Stimulated activated CD4-positive, alpha-beta T cell treated with anti-CD3 and anti-CD28 coated beads, TNF-alpha, amount 100 ng/mL, for 24 hours (primary cell): ENCODE data around the gene EPB41.
"Not testable (repeated sequence)": the region's sequence is repeated elsewhere in the genome, so short reads cannot be mapped to it uniquely, and the experiment has no call there.

ENCODE experiments used
- DNase-seq, 3 experiments: peaks; one replicate each; pipeline ENCODE4 v3.0.0-alpha.2; 2020; ENCODE audit warnings: low read depth in 3 of 3

EPB41 gene

DNA sequence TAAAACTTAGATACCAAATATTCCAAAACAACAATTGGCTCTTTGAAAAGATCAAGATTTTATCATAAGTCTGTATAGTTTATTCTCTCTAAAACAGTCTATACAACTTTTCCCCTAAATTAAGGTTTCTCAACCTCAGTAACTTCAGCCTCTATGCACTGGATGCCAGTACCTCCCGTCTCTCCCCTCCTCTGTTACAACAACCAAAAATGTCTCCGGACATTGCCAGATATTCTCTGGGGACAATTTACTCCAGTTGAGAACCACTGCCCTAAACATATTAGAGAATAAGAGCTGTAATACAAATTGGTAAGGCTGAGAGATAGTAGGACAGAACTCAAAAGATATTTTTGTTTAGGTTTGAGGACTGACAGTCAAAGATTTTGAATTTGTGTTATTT is 137.7 kb downstream of the EPB41 start:
- DNase-seq: no peak

DNA sequence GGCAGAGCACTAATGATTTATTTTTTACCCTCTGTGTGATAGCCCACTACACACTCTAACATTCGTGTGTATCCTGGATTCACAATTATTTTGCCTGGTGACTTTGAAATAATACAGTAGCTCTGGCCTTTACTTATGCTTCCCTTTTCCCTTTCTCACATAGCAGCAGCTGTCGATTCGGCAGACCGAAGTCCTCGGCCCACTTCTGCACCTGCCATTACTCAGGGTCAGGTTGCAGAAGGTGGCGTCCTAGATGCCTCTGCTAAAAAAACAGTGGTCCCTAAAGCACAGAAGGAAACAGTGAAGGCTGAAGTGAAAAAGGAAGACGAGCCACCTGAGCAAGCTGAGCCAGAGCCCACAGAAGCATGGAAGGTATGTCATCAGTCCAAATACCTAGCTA is 138.6 kb downstream of the EPB41 start:
- DNase-seq: no peak

DNA sequence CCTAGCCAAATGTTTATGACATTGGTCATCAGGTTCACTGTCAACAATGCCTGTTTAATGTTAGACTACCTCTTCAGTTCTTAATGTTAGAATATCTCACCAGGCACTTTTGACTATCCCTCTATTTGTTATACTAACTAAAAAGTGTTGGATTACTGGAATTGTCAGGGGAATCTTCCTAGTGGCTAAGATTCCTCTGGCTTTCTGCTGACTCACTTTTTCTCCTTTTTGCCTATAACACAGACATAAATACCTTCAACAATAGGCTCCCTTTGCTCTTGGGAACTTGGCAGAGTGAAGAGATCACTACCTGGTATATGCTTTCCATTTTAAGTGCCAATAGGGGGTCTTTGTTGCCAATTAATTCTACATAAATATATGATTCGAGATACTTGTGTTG is 140.8 kb downstream of the EPB41 start:
- DNase-seq: no peak

DNA sequence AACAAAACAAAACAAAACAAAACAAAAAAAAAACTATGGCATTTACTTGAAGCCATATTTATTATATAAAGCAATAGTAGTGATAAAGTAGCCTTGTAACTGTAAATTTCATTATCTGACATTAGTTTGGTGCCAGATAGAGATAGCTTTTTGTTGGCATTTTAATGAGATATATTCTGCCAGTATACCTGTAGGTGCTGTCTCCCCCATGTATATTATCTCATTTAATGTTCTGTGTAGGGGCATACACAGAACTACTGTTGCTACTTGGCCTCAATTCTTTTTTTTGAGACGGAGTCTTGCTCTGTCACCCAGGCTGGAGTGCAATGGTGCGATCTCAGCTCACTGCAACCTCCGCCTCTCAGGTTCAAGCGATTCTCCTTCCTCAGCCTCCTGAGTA is 141.9 kb downstream of the EPB41 start:
- no peak for DNase-seq

DNA sequence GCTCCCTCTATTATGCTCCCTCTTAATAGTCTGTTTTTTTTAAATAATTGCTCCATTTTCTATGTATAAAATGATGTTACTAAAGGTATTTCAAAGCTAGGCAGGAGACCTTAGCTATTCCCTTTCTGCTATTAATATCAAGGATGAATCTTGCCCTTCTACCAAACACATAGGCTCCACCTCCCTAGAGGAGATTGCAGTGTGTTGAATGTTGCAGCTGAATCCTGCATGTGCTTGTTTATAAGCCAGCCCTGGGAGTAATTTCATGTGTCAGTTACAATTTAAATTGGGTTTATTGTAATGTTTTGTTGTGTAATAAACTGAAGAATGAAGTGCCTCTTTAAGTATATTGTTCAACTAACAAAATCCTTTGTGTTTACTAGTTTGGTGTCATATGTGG is 143.3 kb downstream of the EPB41 start:
- no peak for DNase-seq

DNA sequence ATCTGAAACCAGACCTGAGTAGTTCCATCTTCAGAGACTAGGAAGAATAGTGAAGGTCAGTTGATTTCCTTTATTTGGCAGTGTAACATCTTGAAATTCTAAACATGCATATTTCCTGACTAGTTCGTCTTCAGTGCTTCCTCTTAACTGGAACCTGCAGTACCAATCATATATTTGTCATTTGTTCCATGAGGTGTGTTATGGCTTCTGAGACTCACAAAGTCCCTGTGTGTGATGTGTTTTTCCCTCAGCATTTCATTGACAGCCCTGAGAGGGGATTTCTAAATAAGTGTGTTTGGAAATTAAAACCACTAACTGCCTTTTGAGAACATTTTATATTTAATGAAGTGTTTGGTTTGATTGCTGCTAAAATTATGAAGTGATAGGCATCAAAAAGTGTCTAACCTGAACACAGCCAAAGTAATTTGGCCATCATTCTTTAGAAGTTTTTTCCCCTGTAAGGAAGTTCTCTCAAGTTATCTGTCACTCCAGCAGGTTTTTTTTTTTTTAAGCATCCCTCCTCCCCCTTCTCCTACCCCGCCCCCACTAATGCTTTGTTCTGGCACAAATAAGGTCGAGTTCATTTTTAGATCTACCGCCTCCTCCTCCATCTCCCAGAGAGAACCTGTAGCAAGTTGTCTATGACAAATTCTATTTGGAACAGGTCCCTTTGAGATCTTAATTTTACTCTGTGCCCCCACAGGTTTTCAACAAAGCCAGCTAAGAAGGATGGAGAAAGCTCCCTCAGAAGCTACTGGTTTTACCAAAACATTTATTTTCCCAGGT is 148.0 kb downstream of the EPB41 start:
- peak in 2 of 3 experiments; percentile 28 to 32 for DNase-seq

DNA sequence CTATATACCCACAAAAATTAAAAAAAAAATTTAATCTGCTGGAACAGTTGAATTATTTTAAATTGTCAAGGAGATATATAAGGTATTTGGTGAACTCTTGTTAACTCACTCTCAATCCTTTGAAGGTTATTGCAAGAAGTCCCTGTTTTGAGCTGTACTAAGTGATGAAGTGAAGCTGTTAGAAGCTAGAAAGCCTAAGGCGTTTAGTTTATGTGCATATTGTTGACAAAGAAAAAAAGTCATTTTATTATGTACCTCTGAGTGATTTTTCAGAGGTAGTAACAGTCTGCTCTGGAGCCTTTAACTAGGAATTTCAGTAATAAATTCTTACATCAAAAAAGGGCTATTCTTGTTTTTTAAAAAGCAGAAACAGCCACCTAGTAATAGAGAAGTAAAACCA is 149.7 kb downstream of the EPB41 start:
- DNase-seq: no peak

DNA sequence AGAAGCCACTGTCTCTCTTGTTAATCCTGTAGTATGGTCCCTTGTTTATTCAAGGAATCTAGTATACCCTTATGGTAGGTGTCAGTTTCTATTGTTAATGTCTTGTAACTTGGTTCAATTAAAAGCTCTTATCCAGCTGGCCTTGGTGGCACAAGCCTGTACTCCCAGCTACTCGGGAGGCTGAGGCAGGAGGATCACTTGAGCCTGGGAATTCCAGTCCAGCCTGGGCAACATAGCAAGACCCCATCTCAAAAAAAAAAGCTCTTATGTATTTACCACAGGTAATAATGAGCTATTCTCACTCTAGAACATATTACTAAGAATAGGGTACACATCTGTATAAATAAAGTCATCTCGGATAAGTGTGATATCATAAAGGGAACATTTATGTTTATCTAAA is 162.8 kb downstream of the EPB41 start:
- DNase-seq: no peak

DNA sequence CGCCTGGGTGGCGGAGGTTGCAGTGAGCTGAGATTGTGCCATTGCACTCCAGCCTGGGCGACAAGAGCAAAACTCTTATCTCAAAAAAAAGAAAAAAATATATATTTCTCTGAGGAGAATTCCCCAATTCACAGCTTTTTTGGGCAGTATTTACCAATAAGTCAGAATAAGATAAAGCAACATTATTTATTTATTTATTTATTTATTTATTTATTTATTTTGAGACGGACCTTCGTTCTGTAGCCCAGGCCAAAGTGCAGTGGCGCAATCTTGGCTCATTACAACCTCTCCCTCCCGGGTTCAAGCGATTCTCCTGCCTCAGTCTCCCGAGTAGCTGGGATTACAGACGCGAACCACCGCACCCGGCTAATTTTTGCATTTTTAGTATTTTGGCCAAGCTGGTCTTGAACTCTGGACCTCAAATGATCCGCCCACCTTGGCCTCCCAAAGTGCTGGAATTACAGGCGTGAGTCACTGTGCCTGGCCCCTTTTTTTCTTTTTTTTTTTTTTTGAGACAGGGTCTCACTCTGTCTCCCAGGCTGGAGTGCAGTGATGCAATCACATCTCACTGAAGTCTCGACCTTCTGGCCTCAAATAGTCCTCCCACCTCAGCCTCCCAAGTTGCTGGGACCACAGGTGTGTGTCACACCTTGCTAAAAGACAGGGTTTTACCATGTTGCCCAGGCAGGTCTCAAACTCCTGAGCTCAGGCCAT is 165.7 kb downstream of the EPB41 start:
- not testable (repeated sequence) for DNase-seq

DNA sequence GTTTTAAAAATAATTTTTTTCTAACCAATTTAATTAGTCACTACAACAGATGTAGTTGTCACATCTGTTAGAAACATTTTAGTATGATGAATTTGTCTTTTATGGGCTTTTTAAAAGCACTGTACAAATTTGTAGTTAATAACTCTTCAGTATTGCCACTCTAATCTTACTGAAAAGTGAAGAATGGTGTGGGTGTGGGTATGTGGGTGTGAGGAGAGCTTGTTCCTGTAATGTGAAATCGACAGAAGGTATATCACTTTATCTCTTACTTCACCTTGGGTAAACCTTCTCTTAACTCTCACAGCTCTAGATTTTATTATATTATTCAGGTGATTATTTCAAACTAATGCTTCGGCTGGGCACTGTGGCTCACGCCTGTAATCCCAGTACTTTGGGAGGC is 166.8 kb downstream of the EPB41 start:
- no peak for DNase-seq

DNA sequence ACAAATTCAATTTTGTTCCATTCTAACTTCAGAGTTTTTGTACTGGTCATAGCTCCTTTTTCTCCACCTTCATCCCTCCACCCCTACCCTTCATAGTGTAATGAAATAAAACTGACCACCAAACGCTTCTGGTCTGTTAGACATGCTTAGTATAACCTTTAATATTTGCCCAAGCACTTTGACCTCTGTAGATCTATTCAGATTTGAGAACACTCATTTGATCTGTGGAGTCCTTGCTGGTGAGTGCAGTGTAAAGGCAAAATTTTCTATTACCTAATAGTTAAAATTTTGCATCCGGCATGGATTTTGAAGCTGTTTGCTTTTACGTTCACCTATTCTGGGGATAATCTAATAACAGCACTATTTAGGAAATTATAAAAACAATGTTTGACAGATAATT is 168.2 kb downstream of the EPB41 start:
- DNase-seq: no peak

DNA sequence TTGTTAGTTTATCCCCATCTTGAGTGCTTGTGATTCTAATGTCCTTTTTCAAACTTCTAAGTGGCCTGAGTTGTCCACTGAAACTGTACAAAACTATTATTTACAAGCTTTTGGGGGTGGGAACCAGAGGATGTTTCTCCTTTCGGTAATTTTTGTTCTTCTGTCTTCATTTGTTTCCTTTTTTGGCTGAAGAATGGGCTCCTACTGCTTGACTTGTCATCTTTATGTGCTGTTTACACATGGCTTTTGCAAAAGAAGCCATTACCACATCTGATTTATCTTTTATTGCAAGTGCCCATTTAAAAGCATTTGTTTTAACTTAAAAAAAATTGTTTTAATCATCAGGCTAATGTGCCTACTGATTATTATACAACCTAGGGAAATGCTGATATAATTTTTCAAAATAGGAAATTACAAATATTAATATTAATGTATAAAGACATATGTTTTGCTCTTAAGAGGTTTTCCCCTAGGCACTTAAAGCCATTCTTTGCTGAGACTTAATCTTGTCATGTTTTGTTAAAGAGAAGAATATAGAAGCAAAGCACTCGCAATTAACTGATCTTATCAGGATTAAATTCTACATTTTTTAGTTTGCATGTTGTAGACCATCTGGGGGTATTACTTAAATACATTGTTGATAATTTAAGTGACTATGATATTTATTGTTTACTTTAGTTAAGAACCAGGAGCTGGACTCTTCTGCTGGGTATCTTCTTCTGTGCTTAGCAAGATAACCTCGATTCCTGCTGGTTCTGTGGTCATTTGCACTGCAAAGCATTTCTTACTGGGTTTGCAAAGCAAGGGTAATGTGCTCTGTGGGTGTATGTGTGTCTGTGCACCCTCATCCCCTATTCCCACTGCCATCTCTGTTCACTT is 169.2 kb downstream of the EPB41 start:
- DNase-seq: no peak

DNA sequence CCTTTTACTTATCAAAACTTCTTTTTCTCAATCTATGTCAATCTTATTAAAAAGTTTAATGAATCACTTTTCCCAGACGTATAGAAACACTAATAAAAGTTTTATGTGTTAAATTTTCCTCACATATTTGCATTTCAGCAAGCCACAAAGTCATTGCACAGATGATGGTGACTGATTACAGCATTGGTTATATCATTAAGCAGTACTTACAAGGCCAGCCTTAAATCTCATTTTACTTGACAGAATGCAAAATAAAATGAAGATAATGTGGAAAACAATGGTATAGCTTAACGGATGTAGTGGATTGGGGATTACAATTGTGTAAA is 169.8 kb downstream of the EPB41 start:
- no peak for DNase-seq

DNA sequence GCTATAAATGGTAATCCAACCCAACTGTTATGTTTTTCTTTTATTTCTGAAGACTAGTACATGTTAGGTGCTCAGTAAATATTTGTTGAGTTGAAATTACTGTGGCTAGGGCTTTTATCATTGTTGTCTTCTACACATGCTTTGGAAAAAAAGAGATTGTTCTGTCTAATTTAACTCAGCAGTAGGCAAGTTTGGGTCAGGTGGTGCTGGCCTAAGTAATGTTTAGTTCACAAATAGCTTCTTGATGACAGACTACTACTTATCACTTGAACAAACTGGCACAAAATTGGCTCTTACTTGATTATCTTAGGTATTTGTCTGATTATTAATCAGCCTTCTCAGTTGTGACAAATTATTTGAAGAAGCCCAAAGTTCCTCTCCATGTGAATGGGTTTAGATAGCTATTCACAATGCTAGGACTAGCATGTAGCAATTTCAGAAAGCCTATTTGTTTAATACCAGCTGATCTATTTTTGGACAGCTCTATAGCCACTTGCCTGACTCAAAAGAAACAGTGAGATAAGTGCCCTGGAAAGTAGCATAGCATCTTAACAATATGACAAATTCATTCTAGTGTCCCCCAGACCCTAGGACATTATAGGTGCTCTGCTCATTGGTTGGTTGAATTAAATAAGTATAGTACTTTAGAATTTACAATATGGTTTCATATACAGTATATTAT is 176.7 kb downstream of the EPB41 start:
- no peak for DNase-seq

DNA sequence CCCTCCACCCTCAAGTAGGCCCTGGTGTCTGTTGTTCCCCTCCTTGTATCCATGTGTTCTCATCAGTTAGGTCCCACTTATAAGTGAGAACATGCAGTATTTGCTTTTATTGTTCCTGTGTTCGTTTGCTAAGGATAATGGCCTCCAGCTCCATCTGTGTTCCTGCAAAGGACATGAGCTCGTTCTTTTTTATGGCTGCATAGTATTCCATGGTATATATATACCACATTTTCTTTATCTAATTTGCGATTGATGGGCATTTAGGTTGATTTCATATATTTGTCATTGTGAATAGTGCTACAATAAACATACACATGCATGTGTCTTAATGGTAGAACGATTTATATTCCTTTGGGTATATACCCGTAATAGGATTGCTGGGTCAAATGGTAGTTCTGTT is 178.3 kb downstream of the EPB41 start:
- DNase-seq: not testable (repeated sequence)

DNA sequence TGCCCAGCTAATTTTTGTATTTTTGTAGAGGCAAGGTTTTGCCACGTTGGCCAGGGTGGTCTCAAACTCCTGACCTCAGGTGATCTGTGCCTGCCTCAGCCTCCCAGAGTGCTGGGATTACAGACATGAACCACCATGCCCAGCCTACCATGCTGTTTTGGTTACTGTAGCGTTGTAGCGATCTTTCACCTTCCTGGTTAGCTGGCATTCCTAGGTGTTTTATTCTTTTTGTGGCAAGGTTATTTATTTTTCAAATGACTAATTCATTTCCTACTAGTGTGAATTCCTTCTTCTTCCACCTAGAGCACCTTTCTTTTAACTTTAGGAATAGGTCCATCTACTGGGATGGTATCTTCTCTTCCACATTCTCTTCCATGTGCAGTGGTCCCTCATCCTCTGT is 180.1 kb downstream of the EPB41 start:
- no peak for DNase-seq

DNA sequence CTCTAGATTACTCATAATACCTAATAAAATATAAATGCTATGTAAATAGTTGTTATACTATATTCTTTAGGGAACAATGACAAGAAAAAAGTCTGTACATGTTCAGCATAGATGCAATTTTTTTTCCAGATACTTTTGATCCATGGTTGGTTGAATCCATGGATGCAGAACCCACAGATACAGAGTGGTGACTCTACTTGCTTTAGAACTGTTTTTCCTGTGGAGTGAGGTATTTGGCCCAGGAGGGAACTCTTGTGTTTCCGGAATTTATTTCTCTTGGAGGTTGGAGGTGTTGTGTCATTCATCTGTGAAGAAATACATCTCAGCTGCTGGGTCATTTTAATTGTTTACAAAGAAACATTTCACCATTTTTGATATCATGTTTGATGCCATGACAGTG is 180.6 kb downstream of the EPB41 start:
- DNase-seq: no peak

DNA sequence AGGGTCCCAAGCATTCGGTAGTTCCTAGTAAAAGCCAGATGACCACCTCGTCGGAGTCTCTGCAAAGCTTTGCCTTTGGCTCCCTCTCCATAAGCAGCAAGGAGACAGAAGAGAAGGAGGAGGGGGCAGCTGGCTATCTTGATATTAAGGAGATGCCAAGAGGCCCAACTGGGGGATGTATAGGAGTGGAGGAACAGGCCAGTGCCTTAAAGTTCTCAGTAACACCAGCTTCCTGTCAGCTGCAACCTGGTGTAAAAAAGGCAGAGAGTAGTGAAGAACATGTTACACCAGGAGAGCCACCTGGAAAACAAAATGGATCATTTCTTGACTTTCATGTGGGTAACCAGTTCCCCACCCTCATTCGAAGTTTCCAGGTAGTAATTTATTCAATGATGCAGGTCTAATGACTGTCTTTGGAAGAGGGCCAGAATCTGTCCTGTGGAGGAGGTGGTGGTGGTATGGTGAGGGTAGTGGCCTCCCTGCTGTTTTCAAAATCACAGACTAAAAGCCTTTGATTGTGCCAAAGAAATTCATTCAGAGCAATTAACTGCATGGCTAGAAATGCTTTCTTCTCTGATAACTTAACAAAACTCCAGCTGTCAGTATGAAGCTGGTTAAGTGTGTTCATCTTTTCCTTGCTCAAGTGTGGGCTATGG is 182.0 kb downstream of the EPB41 start:
- DNase-seq: no peak

DNA sequence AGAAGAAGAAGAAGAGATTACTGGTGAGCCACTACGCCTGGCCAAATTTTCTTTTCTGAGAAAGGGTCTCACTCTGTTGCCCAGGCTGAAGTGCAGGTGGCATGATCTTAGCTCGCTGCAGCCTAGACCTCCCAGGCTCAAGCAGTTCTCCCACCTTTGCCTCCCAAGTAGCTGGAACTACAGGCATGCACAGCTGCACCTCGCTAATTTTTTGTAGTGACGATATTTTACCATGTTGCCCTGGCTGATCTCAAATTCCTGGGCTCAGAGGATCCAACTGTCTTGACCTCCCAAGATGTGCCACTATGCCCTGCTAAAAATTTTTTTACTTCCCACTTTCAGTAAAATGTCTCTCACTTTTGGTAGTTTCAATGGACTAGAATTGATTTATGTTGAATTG is 184.9 kb downstream of the EPB41 start:
- DNase-seq: no peak

DNA sequence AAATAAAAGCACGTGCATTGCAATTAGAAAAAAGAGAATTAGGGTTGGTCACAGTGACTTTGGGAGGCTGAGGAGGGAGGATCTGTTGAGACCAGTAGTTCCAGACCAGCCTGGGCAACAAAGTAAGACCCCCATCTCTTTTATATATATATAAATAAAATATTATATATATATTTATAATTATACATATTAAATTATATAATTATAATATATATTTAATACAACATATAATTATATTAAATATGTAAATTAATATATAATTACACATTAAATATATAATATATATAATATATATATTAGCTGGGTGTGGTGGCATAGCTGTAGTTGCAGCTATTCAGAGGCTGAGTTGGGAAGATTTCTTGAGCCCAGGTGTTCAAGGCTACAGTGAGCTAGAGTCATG is 186.1 kb downstream of the EPB41 start:
- DNase-seq: no peak

DNA sequence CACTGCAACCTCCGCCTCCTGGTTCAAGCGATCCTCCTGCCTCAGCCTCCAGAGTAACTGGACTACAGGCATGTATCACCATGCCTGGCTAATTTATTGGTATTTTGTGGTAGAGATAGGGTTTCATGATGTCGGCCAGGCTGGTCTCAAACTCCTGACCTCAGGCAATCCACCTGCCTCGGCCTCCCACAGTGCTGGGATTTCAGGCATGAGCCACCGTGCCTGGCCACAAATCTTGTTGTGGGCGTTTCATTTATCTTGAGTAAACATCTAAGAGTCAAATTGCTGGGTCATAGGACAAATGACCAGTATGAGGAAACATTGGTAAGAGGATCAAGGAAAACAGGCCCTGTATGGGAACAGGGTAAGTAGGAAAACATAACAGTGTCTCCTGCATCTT is 191.5 kb downstream of the EPB41 start:
- DNase-seq: no peak

DNA sequence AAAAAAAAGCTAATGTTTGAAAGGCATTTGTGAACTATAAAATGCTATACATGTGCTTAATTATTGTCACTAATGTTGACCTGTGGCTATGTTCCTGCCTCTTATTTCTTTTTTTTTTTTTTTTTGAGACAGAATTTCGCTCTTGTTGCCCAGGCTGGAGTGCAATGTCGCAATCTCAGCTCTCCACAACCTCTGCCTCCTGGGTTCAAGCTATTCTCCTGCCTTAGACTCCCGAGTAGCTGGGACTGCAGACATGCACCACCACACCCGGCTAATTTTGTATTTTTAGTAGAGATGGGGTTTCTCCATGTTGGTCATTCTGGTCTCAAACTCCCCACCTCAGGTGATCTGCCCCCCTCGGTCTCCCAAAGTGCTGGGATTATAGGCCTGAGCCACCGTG is 193.7 kb downstream of the EPB41 start:
- not testable (repeated sequence) for DNase-seq
